IMR-90 (cell line): ENCODE measurements around the gene PEX26. TPM values are rescaled to one million over a fixed set of nuclear protein-coding genes. Genes with fewer than 3 reads are reported as not detected.

Experiments
- ATAC-seq: fragments of 200-7000 bp; cut with Tn5 transposase; 2 replicates; pipeline ENCODE4 v1.9.1; 2020; ENCODE audit warnings: low read depth, mild to moderate bottlenecking, moderate library complexity
- BruUV-seq: library from RNA; stranded (reverse); fragments of 400-500 nt; replicated peaks from 2 replicates; lab custom pipeline; 2021; lab: Mats Ljungman, UMichigan
- CTCF ChIA-PET: fragments of 300-600 bp; formaldehyde crosslinking; extraction: SDS; loops from one replicate; lab custom pipeline; 2021; ENCODE audit warnings: antibody characterized with exemption; lab: Yijun Ruan, JAX
- POLR2A ChIA-PET: fragments of 300-600 bp; sonication (Branson Sonifier 250); formaldehyde crosslinking; loops from one replicate; lab custom pipeline; 2022; ENCODE audit warnings: antibody characterized with exemption; ENCODE audit not compliant: unreplicated experiment; lab: Charles Lee
- DNase-seq: peaks from one replicate; pipeline ENCODE4 v3.0.0; 2013
- H2AFZ ChIP-seq: replicated peaks from 2 replicates; pipeline ENCODE3; 2013; ENCODE audit warnings: low read length, mild to moderate bottlenecking; ENCODE audit not compliant: poor library complexity
- H2AK5ac ChIP-seq: 2 replicates; pipeline ENCODE4 v1.6.1; 2013; ENCODE audit warnings: low read depth, low read length, inconsistent platforms
- H2AK9ac ChIP-seq: replicated peaks from 2 replicates; pipeline ENCODE3; 2013; ENCODE audit warnings: mild to moderate bottlenecking, low read depth, low read length, moderate library complexity; ENCODE audit not compliant: poor library complexity
- H2BK120ac ChIP-seq: 2 replicates; pipeline ENCODE4 v1.6.1; 2013; ENCODE audit warnings: low read depth, low read length, inconsistent platforms
- H2BK15ac ChIP-seq: 3 replicates; pipeline ENCODE4 v1.6.1; 2013; ENCODE audit warnings: low read depth, low read length, inconsistent platforms
- H2BK20ac ChIP-seq: 2 replicates; pipeline ENCODE4 v1.6.1; 2013; ENCODE audit warnings: low read depth, mild to moderate bottlenecking, inconsistent platforms, low read length, moderate library complexity
- H2BK5ac ChIP-seq: 2 replicates; pipeline ENCODE4 v1.6.1; 2013; ENCODE audit warnings: mild to moderate bottlenecking, low read depth, low read length, inconsistent platforms; ENCODE audit not compliant: poor library complexity, severe bottlenecking
- H3K14ac ChIP-seq: replicated peaks from 2 replicates; pipeline ENCODE4 v1.6.1; 2013; ENCODE audit warnings: low read depth, low read length, inconsistent platforms
- H3K18ac ChIP-seq: 2 replicates; pipeline ENCODE4 v1.6.1; 2013; ENCODE audit warnings: low read depth, low read length, control low read depth
- H3K23ac ChIP-seq: 2 replicates; pipeline ENCODE4 v1.6.1; 2013; ENCODE audit warnings: low read depth, low read length, inconsistent platforms
- H3K27ac ChIP-seq: 2 replicates; pipeline ENCODE4 v1.5.1; 2013; ENCODE audit warnings: mild to moderate bottlenecking, control low read depth, low read length; ENCODE audit not compliant: insufficient read depth
- H3K27me3 ChIP-seq: 2 replicates; pipeline ENCODE4 v1.6.1; 2013; ENCODE audit warnings: low read length; ENCODE audit not compliant: control insufficient read depth, insufficient read depth
- H3K36me3 ChIP-seq: 2 replicates; pipeline ENCODE4 v1.6.1; 2013; ENCODE audit warnings: low read length, mixed read lengths; ENCODE audit not compliant: control insufficient read depth, insufficient read depth
- H3K4ac ChIP-seq: 2 replicates; pipeline ENCODE4 v1.6.1; 2013; ENCODE audit warnings: low read depth, low read length, inconsistent platforms
- H3K4me1 ChIP-seq: 2 replicates; pipeline ENCODE4 v1.6.1; 2013; ENCODE audit warnings: low read length, mixed read lengths; ENCODE audit not compliant: control insufficient read depth, insufficient read depth
- H3K4me2 ChIP-seq: 2 replicates; pipeline ENCODE4 v1.6.1; 2013; ENCODE audit warnings: low read depth, mild to moderate bottlenecking, control low read depth, low read length, moderate library complexity
- H3K4me3 ChIP-seq: 2 replicates; pipeline ENCODE4 v1.5.1; 2013; ENCODE audit warnings: low read depth, mild to moderate bottlenecking, control low read depth, low read length, moderate library complexity; ENCODE audit not compliant: insufficient read depth
- H3K56ac ChIP-seq: 2 replicates; pipeline ENCODE4 v1.6.1; 2013; ENCODE audit warnings: low read length, inconsistent platforms; ENCODE audit not compliant: insufficient read depth; ENCODE audit errors: extremely low read depth
- H3K79me1 ChIP-seq, 2 experiments: 2 replicates each; pipeline ENCODE4 v1.6.1; 2013; ENCODE audit warnings: low read length in 2 of 2, inconsistent platforms in 1 of 2, low read depth in 1 of 2
- H3K9ac ChIP-seq: 2 replicates; pipeline ENCODE4 v1.6.1; 2013; ENCODE audit warnings: low read depth, low read length, control low read depth
- H3K9me1 ChIP-seq: 2 replicates; pipeline ENCODE4 v1.6.1; 2013; ENCODE audit warnings: low read length, inconsistent platforms; ENCODE audit not compliant: insufficient read depth
- H3K9me3 ChIP-seq: 2 replicates; pipeline ENCODE4 v1.6.1; 2013; ENCODE audit warnings: low read length; ENCODE audit not compliant: control insufficient read depth, insufficient read depth
- H4K20me1 ChIP-seq: 2 replicates; pipeline ENCODE4 v1.6.1; 2013; ENCODE audit warnings: low read length, inconsistent platforms; ENCODE audit not compliant: insufficient read depth
- H4K5ac ChIP-seq: 2 replicates; pipeline ENCODE4 v1.6.1; 2013; ENCODE audit warnings: mild to moderate bottlenecking, low read depth, low read length, control low read depth
- H4K8ac ChIP-seq, 2 experiments: 2 replicates each; pipeline ENCODE4 v1.6.1; 2013; ENCODE audit warnings: low read depth in 2 of 2, low read length in 2 of 2, control low read depth in 1 of 2, inconsistent platforms in 1 of 2
- H4K91ac ChIP-seq: 2 replicates; pipeline ENCODE4 v1.6.1; 2013; ENCODE audit warnings: low read depth, low read length, inconsistent platforms; ENCODE audit not compliant: insufficient read depth
- CEBPB ChIP-seq: IDR thresholded peaks from 2 replicates; pipeline ENCODE4 v1.6.1; 2012; ENCODE audit warnings: low read depth, low read length, improper control_type of control experiment
- CHD1 ChIP-seq: IDR thresholded peaks from 2 replicates; pipeline ENCODE4 v1.6.1; 2012; ENCODE audit warnings: low read depth, low read length, improper control_type of control experiment
- ELK1 ChIP-seq: fragments of 150-350 bp; IDR thresholded peaks from 2 replicates; pipeline ENCODE4 v1.6.1; 2016; ENCODE audit warnings: low read depth, mild to moderate bottlenecking, low read length, moderate library complexity, borderline replicate concordance
- FOS ChIP-seq: fragments of 150-350 bp; IDR thresholded peaks from 2 replicates; pipeline ENCODE4 v1.6.1; 2016; ENCODE audit warnings: low read depth, low read length
- MAZ ChIP-seq: IDR thresholded peaks from 2 replicates; pipeline ENCODE4 v1.6.1; 2012; ENCODE audit warnings: low read depth, mild to moderate bottlenecking, low read length, improper control_type of control experiment, moderate library complexity, borderline replicate concordance
- MXI1 ChIP-seq: IDR thresholded peaks from 2 replicates; pipeline ENCODE4 v1.6.1; 2012; ENCODE audit warnings: low read depth, mild to moderate bottlenecking, low read length, moderate library complexity, borderline replicate concordance
- POLR2A ChIP-seq: IDR thresholded peaks from 2 replicates; pipeline ENCODE4 v1.6.1; 2012; ENCODE audit warnings: mild to moderate bottlenecking, low read depth, low read length
- RAD21 ChIP-seq: IDR thresholded peaks from 2 replicates; pipeline ENCODE4 v1.6.1; 2012; ENCODE audit warnings: low read length, improper control_type of control experiment
- RCOR1 ChIP-seq: IDR thresholded peaks from 2 replicates; pipeline ENCODE4 v1.6.1; 2012; ENCODE audit warnings: mild to moderate bottlenecking, low read length, improper control_type of control experiment; ENCODE audit not compliant: insufficient replicate concordance
- SMC3 ChIP-seq: fragments of 150-350 bp; IDR thresholded peaks from 2 replicates; pipeline ENCODE4 v1.6.1; 2016; ENCODE audit warnings: low read depth, mild to moderate bottlenecking, antibody characterized with exemption, low read length, moderate library complexity
- USF2 ChIP-seq: fragments of 150-350 bp; IDR thresholded peaks from 2 replicates; pipeline ENCODE4 v1.6.1; 2017; ENCODE audit warnings: mild to moderate bottlenecking, antibody characterized with exemption, low read length, low read depth
- WGBS, 2 experiments: methylation state at CpG; one replicate each; pipeline versions ENCODE4 v1.1.5 to v1.1.7; 2013; ENCODE audit warnings: missing lambda C conversion rate in 2 of 2; ENCODE audit not compliant: insufficient read length in 1 of 2; ENCODE audit errors: extremely low coverage in 2 of 2; 5-methylcytosine and 5-hydroxymethylcytosine counted together
- dilution Hi-C: fragments of 300-500 bp; cut with HindIII; formaldehyde crosslinking; loops from one replicate; pipeline ENCODE4 v1.14.3; 2018; ENCODE audit warnings: low sequenced_read_pairs; ENCODE audit not compliant: unreplicated experiment
- in situ Hi-C: fragments of 300-500 bp; cut with MboI; formaldehyde crosslinking; loops from 3 replicates; pipeline ENCODE4 v1.14.3; 2019; ENCODE audit warnings: low sequenced_read_pairs, inconsistent platforms, mixed read lengths
- intact Hi-C: fragments of 100-400 bp; cut with micrococcal nuclease; formaldehyde crosslinking; loops from 2 replicates; pipeline ENCODE4 v1.10.0; 2022
- polyA plus RNA-seq, 3 experiments: library from polyadenylated mRNA; depleted of rRNA; stranded (reverse); fragments of >200 nt; gene quantifications; 2 replicates each; pipeline ENCODE4 v1.2.3, GENCODE V29; 2012; ENCODE audit warnings: low replicate concordance in 1 of 3
- total RNA-seq: library from RNA; depleted of rRNA; stranded (reverse); fragments of >200 nt; gene quantifications from 2 replicates; pipeline ENCODE4 v1.2.3, GENCODE V29; 2012

The PEX26 gene
- total and polyA plus RNA-seq, 2 of the 4 experiments (the other 2 are of a cell fraction), result 12.2 to 18.5 TPM

- BruUV-seq, result no TSS peak
- Histone ChIP-seq H4K8ac (no peak overlapping the region), H3K18ac (no peak overlapping the region), H4K5ac (no peak overlapping the region), H2BK5ac (no peak overlapping the region), H3K9ac (no peak overlapping the region), H3K4me1 (peaks cover 4% of the 10 kb centered on the region), H3K14ac (no peak overlapping the region), H2AFZ (no peak overlapping the region), H3K27me3 (no peaks in the 10 kb centered on the region), H3K4me2 (no peak overlapping the region), H3K27ac (no peak overlapping the region), H2AK9ac (no peak overlapping the region), H2BK15ac (no peak overlapping the region), H3K4ac (no peak overlapping the region), H2BK20ac (no peak overlapping the region), H3K9me1 (peaks cover 6% of the 10 kb centered on the region; the same call in 1 of the 2 replicates), H4K20me1 (no peaks in the 10 kb centered on the region), H2AK5ac (no peak overlapping the region; the same call in 1 of the 2 replicates), H3K9me3 (no peaks in the 10 kb centered on the region), H4K91ac (no peak overlapping the region), H3K79me1 (no peaks in the 10 kb centered on the region), H3K56ac (no peak overlapping the region), H3K36me3 (no peaks in the 10 kb centered on the region), H3K23ac (no peak overlapping the region), H3K4me3 (no peak overlapping the region), H2BK120ac (no peak overlapping the region)
- ChIA-PET POLR2A (no interaction called here), CTCF (interaction anchor here (0.9 kb wide), 1 partner anchor 240 kb away, joined by 3 read pairs; no protein-coding TSS in a partner anchor)
- dilution Hi-C loops, result no loop called here
- WGBS, 2 experiments, result 87% methylated on average over 3 of the region's 4 CpGs; no CpG with 5 or more reads in 1 of the 2 experiments
- TF ChIP-seq FOS (no peak), CHD1 (no peak), SMC3 (no peak), POLR2A (no peak), CEBPB (no peak), USF2 (no peak), MAZ (no peak), MXI1 (no peak), RCOR1 (no peak), ELK1 (no peak), RAD21 (no peak)
- in situ Hi-C loops, result loop anchor here (5.0 to 25.0 kb wide), 2 partner anchors 238 to 508 kb away; partner anchors contain the start of gene SLC25A18
- no peak for ATAC-seq
- DNase-seq, result no peak
- intact Hi-C loops, result loop anchor here (10.0 kb wide), 2 partner anchors 515 to 995 kb away; no protein-coding TSS in a partner anchor
These were observed 7.7 kb upstream of the PEX26 start for GRCh38 chr22:18070041-18070440.
